Keratinocyte (primary cell): ENCODE measurements around the gene COA7.

Experiments used
- EZH2 ChIP-seq: IDR thresholded peaks from one replicate; pipeline ENCODE4 v1.6.1; 2012; ENCODE audit warnings: inconsistent platforms, mild to moderate bottlenecking, low read length, moderate library complexity
- TF ChIP-seq, protein P1 (sequence below), 3 experiments: IDR thresholded peaks in 1 of 3; conservative IDR thresholded peaks in 1 of 3; optimal IDR thresholded peaks in 1 of 3; 2 replicates in 2 of 3; 3 replicates in 1 of 3; pipeline versions ENCODE3 to v1.5.1; 2011; ENCODE audit warnings: low read length in 3 of 3, mild to moderate bottlenecking in 3 of 3, moderate library complexity in 2 of 3, control low read depth in 1 of 3, inconsistent platforms in 1 of 3; ENCODE audit not compliant: insufficient read depth in 2 of 3; ENCODE audit errors: extremely low read depth in 1 of 3

DNA sequence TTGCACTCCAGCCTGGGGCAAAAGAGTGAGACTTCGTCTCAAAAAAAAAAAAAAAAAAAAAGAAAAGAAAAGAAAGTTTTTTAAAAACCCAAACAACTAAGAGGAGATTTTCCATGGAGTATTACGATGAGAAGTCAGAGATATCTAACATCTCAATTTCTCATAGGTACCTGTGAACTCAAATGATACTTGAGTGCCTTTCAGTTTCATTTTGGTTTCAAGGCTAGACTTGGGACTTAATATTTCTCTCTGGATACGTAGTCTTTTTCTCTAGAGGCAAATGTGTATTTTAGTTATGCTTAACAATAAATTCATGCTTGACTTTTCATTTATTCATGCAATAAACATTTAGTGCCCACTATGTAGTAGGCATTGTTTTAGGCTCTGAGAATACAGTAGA is 43.1 kb upstream of the COA7 start:
- TF ChIP-seq, protein P1, sequence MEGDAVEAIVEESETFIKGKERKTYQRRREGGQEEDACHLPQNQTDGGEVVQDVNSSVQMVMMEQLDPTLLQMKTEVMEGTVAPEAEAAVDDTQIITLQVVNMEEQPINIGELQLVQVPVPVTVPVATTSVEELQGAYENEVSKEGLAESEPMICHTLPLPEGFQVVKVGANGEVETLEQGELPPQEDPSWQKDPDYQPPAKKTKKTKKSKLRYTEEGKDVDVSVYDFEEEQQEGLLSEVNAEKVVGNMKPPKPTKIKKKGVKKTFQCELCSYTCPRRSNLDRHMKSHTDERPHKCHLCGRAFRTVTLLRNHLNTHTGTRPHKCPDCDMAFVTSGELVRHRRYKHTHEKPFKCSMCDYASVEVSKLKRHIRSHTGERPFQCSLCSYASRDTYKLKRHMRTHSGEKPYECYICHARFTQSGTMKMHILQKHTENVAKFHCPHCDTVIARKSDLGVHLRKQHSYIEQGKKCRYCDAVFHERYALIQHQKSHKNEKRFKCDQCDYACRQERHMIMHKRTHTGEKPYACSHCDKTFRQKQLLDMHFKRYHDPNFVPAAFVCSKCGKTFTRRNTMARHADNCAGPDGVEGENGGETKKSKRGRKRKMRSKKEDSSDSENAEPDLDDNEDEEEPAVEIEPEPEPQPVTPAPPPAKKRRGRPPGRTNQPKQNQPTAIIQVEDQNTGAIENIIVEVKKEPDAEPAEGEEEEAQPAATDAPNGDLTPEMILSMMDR (optimal IDR thresholded peaks at IDR 0.05 in 1 of 3, IDR thresholded peaks at IDR 0.05 in 1 of 3, conservative IDR thresholded peaks at IDR 0.05 in 1 of 3; ENCODE audit: extremely low read depth in 1 of 3, insufficient read depth in 2 of 3, low read length in 3 of 3) = no peak
- no peak for TF ChIP-seq EZH2
